CD4-positive, alpha-beta T cell (primary cell): ENCODE measurements around the gene JPH4. TPM values are rescaled to one million over a fixed set of nuclear protein-coding genes. Genes with fewer than 3 reads are reported as not detected.
"Not testable (repeated sequence)": the region's sequence is repeated elsewhere in the genome, so short reads cannot be mapped to it uniquely, and the experiment has no call there.

ENCODE experiments used
- ATAC-seq: fragments of 200-7000 bp; cut with Tn5 transposase; one replicate; pipeline ENCODE4 v1.10.0; 2022; ENCODE audit warnings: mild to moderate bottlenecking; ENCODE audit not compliant: poor library complexity
- CTCF ChIA-PET: fragments of 350-600 bp; sonication (Branson Sonifier 250); formaldehyde crosslinking; loops from one replicate; lab custom pipeline; 2021; ENCODE audit warnings: antibody characterized with exemption, inconsistent platforms; lab: Charles Lee
- POLR2A ChIA-PET: fragments of 350-600 bp; sonication (Branson Sonifier 250); formaldehyde crosslinking; loops from one replicate; lab custom pipeline; 2021; ENCODE audit warnings: antibody characterized with exemption, inconsistent platforms; lab: Charles Lee
- DNase-seq, 14 experiments: peaks; one replicate each; pipeline ENCODE4 v3.0.0-alpha.2; 2013 to 2020; ENCODE audit warnings: mixed read lengths in 2 of 14
- H3K27ac ChIP-seq, 2 donors: one replicate each; pipeline versions ENCODE4 v1.5.1 to v1.7.0; 2013; ENCODE audit warnings: low read length in 2 of 2, low read depth in 1 of 2, mild to moderate bottlenecking in 1 of 2
- H3K27me3 ChIP-seq, 2 experiments: 1 replicate in 1 of 2; 2 replicates in 1 of 2; pipeline versions ENCODE4 v1.6.1 to v1.7.0; 2013; ENCODE audit warnings: low read length in 2 of 2, control low read depth in 1 of 2, mild to moderate bottlenecking in 1 of 2, moderate library complexity in 1 of 2; ENCODE audit not compliant: insufficient read depth in 2 of 2, control insufficient read depth in 1 of 2
- H3K36me3 ChIP-seq: one replicate; pipeline ENCODE4 v1.6.1; 2013; ENCODE audit warnings: low read length, control low read depth; ENCODE audit not compliant: insufficient read depth
- H3K4me1 ChIP-seq: one replicate; pipeline ENCODE4 v1.6.1; 2013; ENCODE audit warnings: low read length, control low read depth; ENCODE audit not compliant: insufficient read depth
- H3K4me3 ChIP-seq: one replicate; pipeline ENCODE4 v1.5.1; 2013; ENCODE audit warnings: mild to moderate bottlenecking, low read length, moderate library complexity
- H3K9me3 ChIP-seq, 2 experiments: 1 replicate in 1 of 2; 2 replicates in 1 of 2; pipeline versions ENCODE4 v1.6.1 to v1.7.0; 2013; ENCODE audit warnings: low read length in 2 of 2, mild to moderate bottlenecking in 2 of 2, control low read depth in 1 of 2, moderate library complexity in 1 of 2; ENCODE audit not compliant: control insufficient read depth in 1 of 2, insufficient read depth in 1 of 2
- H3K27ac Mint-ChIP-seq: one replicate; pipeline ENCODE4 v1.8.0; 2020; ENCODE audit warnings: mixed read lengths
- H3K27me3 Mint-ChIP-seq: one replicate; pipeline ENCODE4 v1.8.0; 2021; ENCODE audit warnings: mixed read lengths
- H3K36me3 Mint-ChIP-seq: one replicate; pipeline ENCODE4 v1.8.0; 2021; ENCODE audit warnings: low read depth, mixed read lengths
- H3K4me1 Mint-ChIP-seq: one replicate; pipeline ENCODE4 v1.8.0; 2021; ENCODE audit warnings: low read depth, mixed read lengths
- H3K4me3 Mint-ChIP-seq: one replicate; pipeline ENCODE4 v1.8.0; 2020; ENCODE audit warnings: mild to moderate bottlenecking, mixed read lengths
- H3K9me3 Mint-ChIP-seq: one replicate; pipeline ENCODE4 v1.8.0; 2020; ENCODE audit warnings: mixed read lengths
- intact Hi-C, 2 experiments: fragments of 100-400 bp; cut with DNase I in 1 of 2; cut with micrococcal nuclease in 1 of 2; formaldehyde crosslinking; loops; one replicate each; pipeline versions ENCODE4 v1.15.1 to v1.9.0; 2023 to 2025; cut with DNase I, micrococcal nuclease
- total RNA-seq, 174 experiments: library from RNA in 2 of 174; stranded (reverse) in 2 of 174; gene quantifications; one replicate each; pipeline ENCODE4 v1.2.3 and lab custom pipeline; 2021 to 2026
- TF ChIP-seq, protein P1 (sequence below): fragments of 200-600 bp; IDR thresholded peaks from one replicate; pipeline ENCODE4 v1.8.0; 2022; ENCODE audit warnings: antibody characterized with exemption, mild to moderate bottlenecking

Gene JPH4
- total RNA-seq, 2 experiments from 2014 or later, result not detected

DNA sequence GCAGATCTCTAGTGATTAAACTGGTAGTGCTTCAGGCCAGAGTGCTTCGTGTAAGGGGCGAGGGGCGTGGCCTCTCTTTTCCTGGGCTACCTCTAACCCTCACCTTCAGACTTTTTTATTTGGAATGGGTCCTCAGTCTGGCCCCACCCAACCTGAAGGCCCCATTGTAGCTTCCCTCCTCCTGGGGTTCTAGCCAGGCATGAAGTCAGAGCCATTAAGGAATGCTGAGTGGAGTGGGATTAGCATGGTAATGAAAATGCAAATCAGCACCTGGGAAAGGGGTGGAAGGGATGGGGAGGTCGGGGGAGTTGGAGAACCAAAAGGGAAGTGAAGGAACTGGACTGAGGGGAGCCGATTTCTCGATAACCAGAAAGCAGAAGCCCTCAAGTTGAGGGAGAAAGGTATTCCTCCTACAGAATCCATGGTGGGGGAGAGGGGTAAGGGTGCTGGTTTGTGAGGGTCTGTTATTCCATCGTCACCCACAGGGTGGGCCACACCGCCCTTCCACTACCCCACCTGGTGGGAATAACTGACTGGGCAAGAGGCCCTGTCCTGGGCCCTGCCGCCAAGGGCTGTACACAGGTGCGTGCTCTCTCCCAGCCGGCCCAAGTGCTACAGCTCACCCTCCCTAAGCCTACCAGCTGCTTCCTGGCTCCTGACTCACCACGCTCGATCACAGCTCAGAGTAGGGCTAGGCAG lies 41.1 kb downstream of the JPH4 start:
- TF ChIP-seq, protein P1, sequence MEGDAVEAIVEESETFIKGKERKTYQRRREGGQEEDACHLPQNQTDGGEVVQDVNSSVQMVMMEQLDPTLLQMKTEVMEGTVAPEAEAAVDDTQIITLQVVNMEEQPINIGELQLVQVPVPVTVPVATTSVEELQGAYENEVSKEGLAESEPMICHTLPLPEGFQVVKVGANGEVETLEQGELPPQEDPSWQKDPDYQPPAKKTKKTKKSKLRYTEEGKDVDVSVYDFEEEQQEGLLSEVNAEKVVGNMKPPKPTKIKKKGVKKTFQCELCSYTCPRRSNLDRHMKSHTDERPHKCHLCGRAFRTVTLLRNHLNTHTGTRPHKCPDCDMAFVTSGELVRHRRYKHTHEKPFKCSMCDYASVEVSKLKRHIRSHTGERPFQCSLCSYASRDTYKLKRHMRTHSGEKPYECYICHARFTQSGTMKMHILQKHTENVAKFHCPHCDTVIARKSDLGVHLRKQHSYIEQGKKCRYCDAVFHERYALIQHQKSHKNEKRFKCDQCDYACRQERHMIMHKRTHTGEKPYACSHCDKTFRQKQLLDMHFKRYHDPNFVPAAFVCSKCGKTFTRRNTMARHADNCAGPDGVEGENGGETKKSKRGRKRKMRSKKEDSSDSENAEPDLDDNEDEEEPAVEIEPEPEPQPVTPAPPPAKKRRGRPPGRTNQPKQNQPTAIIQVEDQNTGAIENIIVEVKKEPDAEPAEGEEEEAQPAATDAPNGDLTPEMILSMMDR, result no peak
- peaks cover 5% of the 10 kb centered on the region for H3K27me3 Mint-ChIP-seq
- no peaks in the 10 kb centered on the region for H3K36me3 ChIP-seq
- intact Hi-C loops, result no loop called here
- H3K27me3 ChIP-seq, result no peaks in the 10 kb centered on the region
- ATAC-seq (no peak), DNase-seq (no peak)
- H3K4me1 ChIP-seq, result peaks cover 4% of the 10 kb centered on the region
- no peaks in the 10 kb centered on the region for H3K9me3 ChIP-seq
- no peak overlapping the region for H3K4me3 ChIP-seq
- H3K9me3 Mint-ChIP-seq, result no peaks in the 10 kb centered on the region
- no peak overlapping the region for H3K27ac Mint-ChIP-seq
- H3K4me3 Mint-ChIP-seq, result no peak overlapping the region
- ChIA-PET CTCF (interaction anchor here (1.4 to 1.6 kb wide), 2 partner anchors 22 to 59 kb away, joined by 3 to 8 read pairs; no protein-coding TSS in a partner anchor), POLR2A (interaction anchor here (1.0 kb wide), 1 partner anchor 59 kb away, joined by 3 read pairs; no protein-coding TSS in a partner anchor)
- no peaks in the 10 kb centered on the region for H3K36me3 Mint-ChIP-seq
- no peak overlapping the region for H3K27ac ChIP-seq
- H3K4me1 Mint-ChIP-seq, result no peaks in the 10 kb centered on the region

DNA sequence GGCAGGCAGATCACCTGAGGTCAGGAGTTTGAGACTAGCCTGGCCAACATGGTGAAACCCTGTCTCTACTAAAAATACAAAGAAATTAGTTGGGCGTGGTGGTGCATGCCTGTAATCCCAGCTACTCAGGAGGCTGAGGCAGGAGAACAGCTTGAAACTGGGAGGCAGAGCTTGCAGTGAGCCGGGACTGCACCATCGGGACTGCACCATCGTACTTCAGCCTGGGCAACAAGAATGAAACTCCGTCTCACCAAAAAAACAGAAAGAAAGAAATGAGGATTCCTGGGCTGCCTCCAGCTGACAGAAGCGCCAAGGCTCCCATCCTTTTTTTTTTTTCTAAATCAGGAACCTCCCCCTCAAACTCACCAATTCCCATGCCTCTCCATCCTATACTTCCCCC lies 41.7 kb downstream of the JPH4 start:
- H3K4me3 Mint-ChIP-seq, H3K27ac Mint-ChIP-seq, H3K9me3 ChIP-seq, H3K27ac ChIP-seq, H3K4me3 ChIP-seq, ATAC-seq, intact Hi-C loops, H3K27me3 ChIP-seq, H3K36me3 Mint-ChIP-seq, H3K9me3 Mint-ChIP-seq, H3K4me1 ChIP-seq, H3K4me1 Mint-ChIP-seq, DNase-seq, H3K27me3 Mint-ChIP-seq, H3K36me3 ChIP-seq: not testable (repeated sequence)
- ChIA-PET CTCF (interaction anchor here (1.4 to 1.6 kb wide), 2 partner anchors 23 to 58 kb away, joined by 3 to 8 read pairs; no protein-coding TSS in a partner anchor), POLR2A (interaction anchor here (1.0 kb wide), 1 partner anchor 58 kb away, joined by 3 read pairs; no protein-coding TSS in a partner anchor)

DNA sequence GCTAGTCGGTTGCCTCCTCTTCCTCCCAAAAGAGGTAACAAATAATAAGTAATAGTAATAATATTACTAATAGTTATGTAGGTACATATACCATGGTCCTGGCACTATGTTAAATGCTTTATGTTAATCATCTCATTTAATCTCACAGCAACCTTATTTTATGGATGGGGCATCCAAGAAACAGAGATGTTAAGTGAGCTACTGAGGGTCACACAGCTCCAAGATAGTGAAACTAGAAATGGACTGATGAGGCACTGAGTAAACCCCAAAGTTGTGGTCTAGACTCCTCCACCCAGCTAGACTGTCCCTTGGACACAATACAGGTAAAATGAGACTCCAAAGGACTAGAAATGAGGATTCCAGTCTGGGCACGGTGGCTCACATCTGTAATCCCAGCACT lies 42.1 kb downstream of the JPH4 start:
- Mint-ChIP-seq H3K27me3 (peaks cover 5% of the 10 kb centered on the region), H3K9me3 (no peaks in the 10 kb centered on the region), H3K4me1 (no peaks in the 10 kb centered on the region), H3K4me3 (no peak overlapping the region), H3K36me3 (no peaks in the 10 kb centered on the region), H3K27ac (no peak overlapping the region)
- intact Hi-C loops, result no loop called here
- Histone ChIP-seq H3K27me3 (no peaks in the 10 kb centered on the region), H3K27ac (no peak overlapping the region), H3K9me3 (no peaks in the 10 kb centered on the region), H3K36me3 (no peaks in the 10 kb centered on the region), H3K4me3 (no peak overlapping the region), H3K4me1 (peaks cover 4% of the 10 kb centered on the region)
- ChIA-PET CTCF (interaction anchor here (1.6 kb wide), 1 partner anchor 58 kb away, joined by 3 read pairs; no protein-coding TSS in a partner anchor), POLR2A (interaction anchor here (0.8 to 1.0 kb wide), 2 partner anchors 58 to 248 kb away, joined by 3 to 5 read pairs; no protein-coding TSS in a partner anchor)
- DNase-seq (no peak), ATAC-seq (no peak)
- TF ChIP-seq, protein P1, result no peak
